Upper lobe of right lung (tissue), 1 donor: ENCODE data around the gene TGFBI. TPM values are rescaled to one million over a fixed set of nuclear protein-coding genes. Genes with fewer than 3 reads are reported as not detected.

Experiments used
- ATAC-seq: fragments of 200-7000 bp; cut with Tn5 transposase; one replicate; pipeline ENCODE4 v1.9.1; 2020; ENCODE audit warnings: mild to moderate bottlenecking, moderate library complexity
- DNase-seq: peaks from one replicate; pipeline ENCODE4 v3.0.0-alpha.2; 2020
- H3K27ac ChIP-seq: fragments of 200-600 bp; one replicate; pipeline ENCODE4 v1.8.0; 2022
- H3K27me3 ChIP-seq: fragments of 200-600 bp; one replicate; pipeline ENCODE4 v1.8.0; 2022; ENCODE audit warnings: mild to moderate bottlenecking
- H3K36me3 ChIP-seq: fragments of 200-600 bp; one replicate; pipeline ENCODE4 v1.8.0; 2022
- H3K4me1 ChIP-seq: fragments of 200-600 bp; one replicate; pipeline ENCODE4 v1.8.0; 2022
- H3K4me3 ChIP-seq: fragments of 200-600 bp; one replicate; pipeline ENCODE4 v1.8.0; 2022; ENCODE audit warnings: mild to moderate bottlenecking
- H3K9me3 ChIP-seq: fragments of 200-600 bp; one replicate; pipeline ENCODE4 v1.8.0; 2022
- CTCF ChIP-seq: fragments of 200-600 bp; IDR thresholded peaks from one replicate; pipeline ENCODE4 v1.8.0; 2022; ENCODE audit warnings: antibody characterized with exemption
- intact Hi-C: fragments of 100-400 bp; cut with DNase I; formaldehyde crosslinking; loops from one replicate; pipeline ENCODE4 v1.11.0; 2022
- total RNA-seq: library from RNA; stranded (reverse); fragmentation: NEBNext Ultra II Directional; extraction: Animal tissue kit (Norgen Biotek cat#: 25700); gene quantifications from one replicate; pipeline ENCODE4 v1.2.1, GENCODE V29; 2021
- donor health status: DM: no; HTN: yes; CAD: no; lungs with severe emphysema.

Gene TGFBI
- total RNA-seq, 1 donor from 2014 or later: 96.7 TPM

GRCh38 chr5:136001466-136001981 is 27.3 kb upstream of the TGFBI start:
- intact Hi-C loops: no loop called here
- H3K4me3 ChIP-seq: no peak overlapping the region
- H3K36me3 ChIP-seq: no peaks in the 10 kb centered on the region
- no peak for TF ChIP-seq CTCF
- peaks cover 3% of the 10 kb centered on the region for H3K4me1 ChIP-seq
- ATAC-seq (peak; percentile 43), DNase-seq (no peak)
- no peaks in the 10 kb centered on the region for H3K9me3 ChIP-seq
- no peaks in the 10 kb centered on the region for H3K27me3 ChIP-seq
- H3K27ac ChIP-seq: no peak overlapping the region

- intact Hi-C loops: no loop called here
- DNase-seq (no peak), ATAC-seq (peak; percentile 6)
- Histone ChIP-seq H3K4me3 (no peak overlapping the region), H3K36me3 (no peaks in the 10 kb centered on the region), H3K4me1 (peaks cover 3% of the 10 kb centered on the region), H3K27ac (no peak overlapping the region), H3K27me3 (no peaks in the 10 kb centered on the region), H3K9me3 (no peaks in the 10 kb centered on the region)
- TF ChIP-seq CTCF: no peak
Measured at GRCh38 chr5:136004436-136004835, 24.4 kb upstream of the TGFBI start.

GRCh38 chr5:136005476-136005875 is 23.3 kb upstream of the TGFBI start:
- H3K4me3 ChIP-seq: no peak overlapping the region
- no peak for TF ChIP-seq CTCF
- intact Hi-C loops: no loop called here
- DNase-seq: no peak
- H3K4me1 ChIP-seq: peaks cover 3% of the 10 kb centered on the region
- no peaks in the 10 kb centered on the region for H3K9me3 ChIP-seq
- H3K36me3 ChIP-seq: no peaks in the 10 kb centered on the region
- H3K27ac ChIP-seq: no peak overlapping the region
- no peak for ATAC-seq
- no peaks in the 10 kb centered on the region for H3K27me3 ChIP-seq

GRCh38 chr5:136006164-136006563 is 22.6 kb upstream of the TGFBI start:
- no peak for ATAC-seq

GRCh38 chr5:136006761-136007251 is 22.0 kb upstream of the TGFBI start:
- H3K27me3 ChIP-seq: no peaks in the 10 kb centered on the region
- H3K4me3 ChIP-seq: no peak overlapping the region
- no peak for TF ChIP-seq CTCF
- H3K36me3 ChIP-seq: no peaks in the 10 kb centered on the region
- ATAC-seq (no peak), DNase-seq (no peak)
- no peak overlapping the region for H3K27ac ChIP-seq
- H3K4me1 ChIP-seq: peaks cover 10% of the 10 kb centered on the region
- intact Hi-C loops: no loop called here
- H3K9me3 ChIP-seq: no peaks in the 10 kb centered on the region

More at GRCh38 chr5:136006164-136006563, 22.6 kb upstream of the TGFBI start:
- DNase-seq: no peak
- Histone ChIP-seq H3K27me3 (no peaks in the 10 kb centered on the region), H3K4me1 (peaks cover 5% of the 10 kb centered on the region), H3K27ac (no peak overlapping the region), H3K36me3 (no peaks in the 10 kb centered on the region), H3K4me3 (no peak overlapping the region), H3K9me3 (no peaks in the 10 kb centered on the region)
- TF ChIP-seq CTCF: no peak
- intact Hi-C loops: no loop called here

GRCh38 chr5:136007271-136007670 is 21.5 kb upstream of the TGFBI start:
- TF ChIP-seq CTCF: no peak
- DNase-seq: no peak
- Histone ChIP-seq H3K36me3 (no peaks in the 10 kb centered on the region), H3K27ac (no peak overlapping the region), H3K4me1 (peaks cover 14% of the 10 kb centered on the region), H3K27me3 (no peaks in the 10 kb centered on the region), H3K9me3 (no peaks in the 10 kb centered on the region), H3K4me3 (no peak overlapping the region)
- intact Hi-C loops: no loop called here
- no peak for ATAC-seq
